HG02970 (cell line): ENCODE data around the gene CARNS1.
"Not testable (repeated sequence)": the region's sequence is repeated elsewhere in the genome, so short reads cannot be mapped to it uniquely, and the experiment has no call there.

ENCODE experiments used
- ATAC-seq: cut with Tn5 transposase; IDR thresholded peaks from one replicate; pipeline ENCODE4 v1.9.1; 2021; ENCODE audit warnings: mild to moderate bottlenecking, moderate library complexity, moderate number of reproducible peaks; ENCODE audit not compliant: unreplicated experiment, low FRiP score

CARNS1 gene

GRCh38 chr11:67457453-67457852 is 42.0 kb downstream of the CARNS1 start:
- no peak for ATAC-seq

- ATAC-seq, result no peak
These were observed 42.8 kb downstream of the CARNS1 start for GRCh38 chr11:67458266-67458665.

GRCh38 chr11:67463186-67463585 is 47.7 kb downstream of the CARNS1 start:
- ATAC-seq, result no peak

- no peak for ATAC-seq
These were observed 48.4 kb downstream of the CARNS1 start for GRCh38 chr11:67463680-67464410.

- peak; percentile 54 for ATAC-seq
These were observed 49.1 kb downstream of the CARNS1 start for GRCh38 chr11:67464411-67465188.

- ATAC-seq, result no peak
These were observed 49.7 kb downstream of the CARNS1 start for GRCh38 chr11:67465189-67465510.

- not testable (repeated sequence) for ATAC-seq
These were observed 50.1 kb downstream of the CARNS1 start for GRCh38 chr11:67465530-67465929.

- no peak for ATAC-seq
These were observed 50.9 kb downstream of the CARNS1 start for GRCh38 chr11:67466367-67466766.

GRCh38 chr11:67466962-67467771 is 51.7 kb downstream of the CARNS1 start:
- ATAC-seq, result no peak

- no peak for ATAC-seq
These were observed 52.6 kb downstream of the CARNS1 start for GRCh38 chr11:67468056-67468455.

GRCh38 chr11:67468456-67468758 is 52.9 kb downstream of the CARNS1 start:
- no peak for ATAC-seq

- peak; percentile 74 for ATAC-seq
These were observed 53.5 kb downstream of the CARNS1 start, which contains the start of gene TMEM134 for GRCh38 chr11:67468759-67469507. Gene TMEM134 (minus strand): TSS chr11:67469251. CDS start chr11:67469192, 59 bp downstream.

GRCh38 chr11:67469508-67469811 is 54.0 kb downstream of the CARNS1 start:
- ATAC-seq, result no peak

- no peak for ATAC-seq
These were observed 55.0 kb downstream of the CARNS1 start for GRCh38 chr11:67470337-67471002.

- no peak for ATAC-seq
These were observed 57.4 kb downstream of the CARNS1 start for GRCh38 chr11:67472882-67473281.
